ENCODE measurements around the gene PIK3R6.

- TF ChIP-seq BCL11A (IDR thresholded peaks at IDR 0.05; ENCODE audit: low read depth, low read length) (no peak), CTCF (IDR thresholded peaks at IDR 0.05 in 2 of 3, conservative IDR thresholded peaks at IDR 0.05 in 1 of 3; ENCODE audit: control insufficient read depth in 2 of 3, extremely low read depth in 1 of 3, insufficient read depth in 1 of 3, low read depth in 3 of 3, low read length in 3 of 3) (no peak), IKZF2 (IDR thresholded peaks at IDR 0.05) (no peak)
Measured at GRCh38 chr17:8868092-8868491, 618 bp upstream of the PIK3R6 start.

Data from GM12878 (cell line).